ENCODE results near the gene CFAP20. TPM values are rescaled to one million over a fixed set of nuclear protein-coding genes. Genes with fewer than 3 reads are reported as not detected.

Gene CFAP20
- 23.0 and 46.7 TPM in 2 replicates for total RNA-seq

DNA sequence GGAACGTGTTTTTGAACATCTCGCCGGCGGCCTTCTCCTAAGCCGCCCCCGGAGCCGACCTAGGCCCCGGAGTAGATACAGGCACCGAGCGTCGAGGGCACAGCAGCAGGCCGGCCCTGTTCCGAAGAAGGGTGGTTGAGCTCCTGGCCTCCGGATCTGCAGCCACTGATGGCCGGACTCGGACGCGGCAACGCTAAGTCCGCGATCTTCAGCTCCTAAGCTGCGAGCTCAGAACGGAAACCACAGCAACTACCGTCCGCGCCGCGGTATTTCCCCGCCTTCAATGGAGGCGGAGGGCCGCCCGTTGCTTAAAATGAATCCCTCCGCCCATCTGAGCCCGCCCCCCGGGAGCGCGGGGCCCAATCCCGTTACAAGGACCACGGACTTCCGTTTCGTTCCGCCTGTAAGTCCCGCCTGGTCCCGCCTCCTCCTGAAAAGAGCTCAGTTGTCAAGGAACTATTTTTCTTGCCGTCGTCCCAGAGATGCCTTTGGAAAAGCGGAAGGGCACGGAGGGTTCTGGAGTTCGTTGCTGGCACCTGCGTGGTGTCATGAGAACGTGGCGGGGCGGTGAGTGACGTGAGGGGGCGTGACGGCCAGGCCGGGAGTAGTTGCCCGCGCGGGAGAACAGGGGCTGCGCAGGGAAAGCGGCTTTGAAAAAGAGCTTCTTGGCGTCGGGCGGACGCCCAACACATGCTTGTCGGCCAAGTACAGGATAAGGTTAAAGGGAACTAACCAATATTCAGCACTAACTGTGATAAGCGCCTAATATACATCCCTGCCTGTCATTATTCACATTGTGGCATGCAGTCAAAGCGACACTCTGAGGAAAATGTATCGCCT is at the start of gene CFAP20:
TSS of gene CFAP20 (minus strand) at position 285 of the 840 bp plus-strand sequence. CDS start at position 19, 266 bp downstream.

Small RNA genes lying within 50 kb of the gene (small RNA-seq; reads per million reads assigned to genes)
- gene RF00019 (ENCODE audit: low replicate concordance), result not detected

Other genes starting within 250 kb of the CFAP20 start
- gene CNGB1, start 158.3 kb downstream of the CFAP20 start, total RNA-seq, result not detected in 2 replicates
- 6.3 and 10.3 TPM in 2 replicates for gene ZNF319, start 128.7 kb downstream of the CFAP20 start, total RNA-seq
- 48.8 and 50.5 TPM in 2 replicates for gene USB1, start 128.0 kb downstream of the CFAP20 start, total RNA-seq
- 6.6 and 15.1 TPM in 2 replicates for gene MMP15, start 103.6 kb downstream of the CFAP20 start, total RNA-seq
- gene CSNK2A2, start 68.7 kb upstream of the CFAP20 start, total RNA-seq, result 27.8 and 50.3 TPM in 2 replicates
- not detected in 2 replicates for gene PRSS54, start 165.6 kb upstream of the CFAP20 start, total RNA-seq